Neural progenitor cell (in vitro differentiated cells): Measurements from ENCODE around the gene NUSAP1. TPM values are rescaled to one million over a fixed set of nuclear protein-coding genes. Genes with fewer than 3 reads are reported as not detected.

Experiments
- DNase-seq: peaks from one replicate; pipeline ENCODE4 v3.0.0-alpha.2; 2016; ENCODE audit warnings: low spot score
- H2AFZ ChIP-seq: fragments of 200-600 bp; sonication (generic); replicated peaks from 2 replicates; pipeline ENCODE4 v1.6.1; 2016; ENCODE audit warnings: antibody characterized with exemption
- H3F3A ChIP-seq: fragments of 200-600 bp; sonication (generic); 2 replicates; pipeline ENCODE4 v1.6.1; 2016; ENCODE audit warnings: antibody characterized with exemption, low read depth
- H3K27ac ChIP-seq: fragments of 200-600 bp; sonication (generic); 2 replicates; pipeline ENCODE4 v1.5.1; 2016; ENCODE audit warnings: mild to moderate bottlenecking
- H3K27me3 ChIP-seq: fragments of 200-600 bp; sonication (generic); 2 replicates; pipeline ENCODE4 v1.6.1; 2016; ENCODE audit warnings: mild to moderate bottlenecking, moderate library complexity
- H3K36me3 ChIP-seq: fragments of 200-600 bp; sonication (generic); 2 replicates; pipeline ENCODE4 v1.5.1; 2016
- H3K4me1 ChIP-seq: fragments of 200-600 bp; sonication (generic); 2 replicates; pipeline ENCODE4 v1.6.1; 2016; ENCODE audit warnings: mixed run types
- H3K4me2 ChIP-seq: fragments of 200-600 bp; sonication (generic); 2 replicates; pipeline ENCODE4 v1.6.1; 2016
- H3K4me3 ChIP-seq: fragments of 200-600 bp; sonication (generic); 2 replicates; pipeline ENCODE4 v1.5.1; 2016
- H3K79me2 ChIP-seq: fragments of 200-600 bp; sonication (generic); 2 replicates; pipeline ENCODE4 v1.6.1; 2016; ENCODE audit warnings: low read depth
- H3K9ac ChIP-seq: fragments of 200-600 bp; sonication (generic); 2 replicates; pipeline ENCODE4 v1.6.1; 2016
- H3K9me3 ChIP-seq: fragments of 200-600 bp; sonication (generic); 2 replicates; pipeline ENCODE4 v1.5.1; 2016; ENCODE audit warnings: low read depth
- H4K20me1 ChIP-seq: fragments of 200-600 bp; sonication (generic); 2 replicates; pipeline ENCODE4 v1.6.1; 2016; ENCODE audit warnings: low read depth
- H3K27ac Mint-ChIP-seq: 3 replicates; pipeline ENCODE4 v1.8.0; 2021; ENCODE audit warnings: mixed read lengths
- H3K27me3 Mint-ChIP-seq: 2 replicates; pipeline ENCODE4 v1.8.0; 2022; ENCODE audit warnings: low read depth, mild to moderate bottlenecking, inconsistent platforms, moderate library complexity, mixed read lengths; ENCODE audit not compliant: insufficient read depth
- H3K36me3 Mint-ChIP-seq: 3 replicates; pipeline ENCODE4 v1.8.0; 2021; ENCODE audit warnings: mixed read lengths
- H3K4me1 Mint-ChIP-seq: 3 replicates; pipeline ENCODE4 v1.8.0; 2021; ENCODE audit warnings: mixed read lengths
- H3K4me3 Mint-ChIP-seq: 3 replicates; pipeline ENCODE4 v1.8.0; 2021; ENCODE audit warnings: mild to moderate bottlenecking, moderate library complexity, mixed read lengths
- H3K9me3 Mint-ChIP-seq: 3 replicates; pipeline ENCODE4 v1.8.0; 2020; ENCODE audit warnings: mixed read lengths
- CTCF ChIP-seq: fragments of 200-600 bp; sonication (generic); IDR thresholded peaks from 2 replicates; pipeline ENCODE4 v1.5.1; 2017; ENCODE audit warnings: antibody characterized with exemption, mild to moderate bottlenecking
- EZH2 ChIP-seq: fragments of 200-600 bp; sonication (generic); IDR thresholded peaks from 2 replicates; pipeline ENCODE4 v1.6.1; 2017; ENCODE audit warnings: antibody characterized with exemption, mild to moderate bottlenecking, moderate library complexity
- EZH2phosphoT487 ChIP-seq: fragments of 200-600 bp; sonication (generic); IDR thresholded peaks from 2 replicates; pipeline ENCODE4 v1.6.1; 2017; ENCODE audit warnings: antibody characterized with exemption
- total RNA-seq: library from RNA; depleted of rRNA; stranded (reverse); fragments of >200 nt; gene quantifications from 2 replicates; pipeline ENCODE4 v1.2.3, GENCODE V29; 2015; ENCODE audit warnings: low replicate concordance

The NUSAP1 gene
- total RNA-seq, 1 donor from 2014 or later, result 525 TPM

- peaks cover 17% of the 10 kb centered on the region for H4K20me1 ChIP-seq
- no peak overlapping the region for H3K4me2 ChIP-seq
- no peak overlapping the region for H2AFZ ChIP-seq
- peaks cover 8% of the 10 kb centered on the region for H3F3A ChIP-seq
- TF ChIP-seq EZH2, result no peak
- no peak for TF ChIP-seq EZH2phosphoT487
- TF ChIP-seq CTCF, result no peak
- no peaks in the 10 kb centered on the region for H3K9me3 ChIP-seq
- Mint-ChIP-seq H3K4me1 (no peaks in the 10 kb centered on the region), H3K27me3 (peaks cover 4% of the 10 kb centered on the region), H3K4me3 (no peak overlapping the region), H3K9me3 (no peaks in the 10 kb centered on the region), H3K27ac (no peak overlapping the region), H3K36me3 (peaks cover 43% of the 10 kb centered on the region)
- no peak for DNase-seq
- no peaks in the 10 kb centered on the region for H3K4me1 ChIP-seq
- H3K79me2 ChIP-seq, result peaks cover 23% of the 10 kb centered on the region
- no peak overlapping the region for H3K27ac ChIP-seq
- no peak overlapping the region for H3K9ac ChIP-seq
- H3K27me3 ChIP-seq, result no peaks in the 10 kb centered on the region
- peaks cover 46% of the 10 kb centered on the region for H3K36me3 ChIP-seq
- H3K4me3 ChIP-seq, result no peak overlapping the region
These were observed 17.5 kb downstream of the NUSAP1 start for GRCh38 chr15:41350057-41350717.

- Histone ChIP-seq H3K27me3 (no peaks in the 10 kb centered on the region), H3K36me3 (peaks cover 53% of the 10 kb centered on the region), H3K9ac (no peak overlapping the region), H3K4me2 (no peak overlapping the region), H4K20me1 (no peaks in the 10 kb centered on the region), H3F3A (peaks cover 9% of the 10 kb centered on the region), H3K79me2 (no peaks in the 10 kb centered on the region), H3K27ac (no peak overlapping the region), H3K9me3 (no peaks in the 10 kb centered on the region), H2AFZ (no peak overlapping the region), H3K4me1 (no peaks in the 10 kb centered on the region), H3K4me3 (no peak overlapping the region)
- H3K27ac Mint-ChIP-seq, result no peak overlapping the region
- no peaks in the 10 kb centered on the region for H3K9me3 Mint-ChIP-seq
- H3K4me3 Mint-ChIP-seq, result no peak overlapping the region
- H3K4me1 Mint-ChIP-seq, result no peaks in the 10 kb centered on the region
- TF ChIP-seq EZH2phosphoT487 (no peak), CTCF (no peak)
- peaks cover 48% of the 10 kb centered on the region for H3K36me3 Mint-ChIP-seq
- H3K27me3 Mint-ChIP-seq, result no peaks in the 10 kb centered on the region
- no peak for DNase-seq
These were observed 21.7 kb downstream of the NUSAP1 start for GRCh38 chr15:41354371-41354770.

- Mint-ChIP-seq H3K27ac (no peak overlapping the region), H3K36me3 (peaks cover 35% of the 10 kb centered on the region), H3K27me3 (no peaks in the 10 kb centered on the region), H3K9me3 (no peaks in the 10 kb centered on the region), H3K4me1 (no peaks in the 10 kb centered on the region), H3K4me3 (no peak overlapping the region)
- peaks cover 2% of the 10 kb centered on the region for H3F3A ChIP-seq
- no peak overlapping the region for H2AFZ ChIP-seq
- H3K9ac ChIP-seq, result no peak overlapping the region
- no peaks in the 10 kb centered on the region for H3K9me3 ChIP-seq
- H4K20me1 ChIP-seq, result peaks cover 27% of the 10 kb centered on the region
- no peak overlapping the region for H3K27ac ChIP-seq
- no peak for DNase-seq
- peaks cover 39% of the 10 kb centered on the region for H3K36me3 ChIP-seq
- no peak overlapping the region for H3K4me2 ChIP-seq
- H3K27me3 ChIP-seq, result no peaks in the 10 kb centered on the region
- no peaks in the 10 kb centered on the region for H3K4me1 ChIP-seq
- no peak overlapping the region for H3K4me3 ChIP-seq
- TF ChIP-seq CTCF (no peak), EZH2 (no peak), EZH2phosphoT487 (no peak)
- no peaks in the 10 kb centered on the region for H3K79me2 ChIP-seq
These were observed 34.7 kb downstream of the NUSAP1 start for GRCh38 chr15:41367418-41367817.
